GM18867 (cell line): ENCODE results near the gene HIGD1C.
"Not testable (repeated sequence)": the region's sequence is repeated elsewhere in the genome, so short reads cannot be mapped to it uniquely, and the experiment has no call there.

Experiments used
- ATAC-seq: cut with Tn5 transposase; IDR thresholded peaks from one replicate; pipeline ENCODE4 v1.9.1; 2021; ENCODE audit warnings: mild to moderate bottlenecking, moderate library complexity; ENCODE audit not compliant: unreplicated experiment

The HIGD1C gene

DNA sequence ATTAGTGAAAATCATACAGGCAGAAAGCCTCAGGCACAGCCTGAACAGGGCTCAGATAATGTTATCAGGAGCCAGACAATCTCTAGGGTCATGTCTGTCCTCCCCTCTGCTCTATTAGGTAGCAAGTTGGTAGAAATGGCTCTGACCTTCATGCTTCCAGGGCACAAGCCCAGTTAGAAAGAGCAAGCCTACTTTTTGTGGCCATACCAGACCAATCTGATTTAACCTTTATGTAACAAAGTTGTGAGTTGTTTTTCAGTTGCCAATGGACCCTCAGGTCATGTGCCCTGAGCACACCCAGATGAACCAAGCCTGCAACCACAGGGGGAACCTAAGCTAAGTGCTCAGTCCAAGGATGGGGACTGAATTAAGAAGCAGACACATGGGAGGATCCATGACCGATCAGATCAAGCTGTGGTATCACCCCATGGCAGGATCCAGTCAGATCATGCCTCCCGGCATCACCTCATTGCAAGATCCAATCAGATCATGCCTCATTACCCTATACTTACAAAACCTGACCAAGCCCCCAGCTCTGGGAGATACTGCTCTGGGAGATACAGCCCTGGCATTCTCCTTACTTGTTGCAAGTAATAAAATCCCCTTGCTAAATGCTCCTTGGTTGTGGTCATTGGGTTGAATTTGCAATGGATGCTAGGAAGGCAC, 18.8 kb upstream of the HIGD1C start:
- no peak for ATAC-seq

DNA sequence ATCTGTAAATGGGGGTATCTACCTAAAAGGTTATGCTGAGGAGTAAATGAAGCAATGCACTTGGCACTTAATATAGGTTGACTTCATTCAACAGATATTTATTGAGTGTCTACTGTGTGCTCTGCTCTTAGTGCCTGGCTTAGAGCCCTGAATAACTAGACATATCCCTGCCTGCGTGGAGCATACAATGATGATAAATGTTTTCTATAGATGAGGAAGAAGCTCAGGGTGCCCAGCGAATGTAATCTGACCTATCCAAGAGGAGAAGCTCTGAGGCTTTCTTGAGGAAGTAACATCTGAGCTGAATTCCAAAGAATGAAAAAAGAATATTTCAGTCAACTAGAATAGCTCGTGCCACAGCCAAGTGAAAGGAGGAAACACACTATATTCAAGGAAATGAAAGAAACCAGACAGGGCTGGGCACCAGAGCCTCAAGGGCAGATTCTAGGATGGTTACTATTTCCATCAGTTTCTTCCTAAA, 17.9 kb upstream of the HIGD1C start:
- no peak for ATAC-seq

GRCh38 chr12:50934981-50935807, 17.1 kb upstream of the HIGD1C start:
- no peak for ATAC-seq

GRCh38 chr12:50936821-50937530, 15.4 kb upstream of the HIGD1C start:
- no peak for ATAC-seq

GRCh38 chr12:50937653-50938052, 14.7 kb upstream of the HIGD1C start:
- ATAC-seq, result no peak

DNA sequence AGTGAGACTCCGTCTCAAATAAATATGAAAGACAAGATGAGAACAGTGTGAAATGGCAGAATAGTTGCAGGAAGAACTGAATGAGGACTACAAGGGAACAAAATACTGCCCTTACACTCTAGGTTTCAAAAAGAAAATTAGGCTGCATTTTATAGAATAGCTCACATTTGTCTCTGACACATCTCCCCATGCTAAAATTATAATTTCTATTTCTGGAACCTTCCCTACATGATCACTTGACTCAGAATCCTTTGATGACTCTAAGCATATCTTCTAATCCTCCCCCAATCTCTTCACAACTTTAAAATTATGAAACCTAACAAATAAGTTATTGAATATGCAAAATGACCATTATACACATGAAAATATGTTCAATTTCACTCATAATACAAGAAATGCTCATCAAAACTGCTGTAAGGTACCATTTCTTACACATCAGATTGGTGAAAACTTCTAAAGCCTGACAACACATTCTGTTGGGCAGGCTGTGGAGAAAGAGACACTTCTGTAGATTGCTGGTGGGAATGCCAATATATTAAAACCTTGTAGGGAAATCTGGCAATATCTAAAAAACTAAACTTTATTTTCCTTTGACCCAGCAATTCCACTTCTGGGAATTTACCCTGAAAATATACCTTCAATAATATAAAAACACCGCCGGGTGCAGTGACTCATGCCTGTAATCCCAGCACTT, 4.3 kb upstream of the HIGD1C start:
- no peak for ATAC-seq

DNA sequence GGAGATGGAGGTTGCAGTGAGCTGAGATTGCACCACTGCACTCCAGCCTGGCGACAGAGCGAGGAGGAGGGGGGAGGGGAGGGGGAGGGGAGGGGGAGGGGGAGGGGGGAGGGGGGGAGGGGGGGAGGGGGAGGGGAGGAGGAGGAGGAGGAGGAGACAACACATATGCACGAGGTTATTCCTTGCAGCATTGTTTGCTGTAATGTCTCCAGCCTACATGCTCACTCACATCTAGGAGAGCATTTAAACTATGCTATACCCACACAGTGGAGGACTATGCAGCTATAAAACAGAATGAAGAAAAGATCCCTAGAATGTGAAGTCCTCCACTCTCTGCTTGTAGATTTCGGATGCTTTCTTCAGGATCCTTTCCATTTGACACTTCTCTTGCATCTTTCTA, 3.5 kb upstream of the HIGD1C start:
- ATAC-seq, result no peak

- no peak for ATAC-seq
Observed at GRCh38 chr12:50949801-50950302, 2.5 kb upstream of the HIGD1C start.

DNA sequence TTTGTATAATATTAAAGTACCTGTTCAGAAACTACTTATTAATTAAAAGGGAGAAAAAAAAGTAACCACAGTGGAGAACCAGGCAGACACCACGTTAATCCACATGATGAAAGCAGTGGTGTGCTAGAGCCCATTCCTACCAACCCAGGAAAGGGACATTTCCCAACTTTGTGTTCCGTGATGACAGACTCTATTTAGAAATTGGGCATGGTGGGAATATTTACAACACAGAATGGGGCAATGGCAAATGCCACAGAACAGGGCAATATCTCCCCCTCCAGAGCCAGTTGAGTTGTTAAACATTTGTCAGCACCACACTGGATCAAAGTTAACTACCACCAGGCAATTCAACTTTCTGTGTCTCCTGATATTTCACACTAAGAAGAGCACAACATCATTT, 1.2 kb upstream of the HIGD1C start:
- no peak for ATAC-seq

GRCh38 chr12:50953047-50953446, 703 bp downstream of the HIGD1C start:
- ATAC-seq, result no peak

DNA sequence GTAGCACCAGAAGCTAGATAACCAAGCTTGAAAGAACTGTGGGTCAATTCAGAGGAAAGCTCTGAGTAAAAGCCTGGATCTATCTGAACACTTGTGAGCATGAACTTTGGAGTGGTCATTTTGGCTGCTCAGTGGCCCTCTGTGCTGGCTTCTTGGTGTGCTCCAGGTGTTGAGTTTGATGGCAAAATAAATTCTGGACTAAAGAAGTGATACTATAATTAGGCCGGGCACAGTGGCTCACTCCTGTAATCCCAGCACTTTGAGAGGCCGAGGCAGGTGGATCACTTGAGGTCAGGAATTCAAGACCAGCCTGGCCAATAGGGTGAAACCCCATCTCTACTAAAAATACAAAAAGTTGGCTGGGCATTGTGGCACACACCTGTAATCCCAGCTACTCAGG, 2.4 kb downstream of the HIGD1C start:
- ATAC-seq, result not testable (repeated sequence)

DNA sequence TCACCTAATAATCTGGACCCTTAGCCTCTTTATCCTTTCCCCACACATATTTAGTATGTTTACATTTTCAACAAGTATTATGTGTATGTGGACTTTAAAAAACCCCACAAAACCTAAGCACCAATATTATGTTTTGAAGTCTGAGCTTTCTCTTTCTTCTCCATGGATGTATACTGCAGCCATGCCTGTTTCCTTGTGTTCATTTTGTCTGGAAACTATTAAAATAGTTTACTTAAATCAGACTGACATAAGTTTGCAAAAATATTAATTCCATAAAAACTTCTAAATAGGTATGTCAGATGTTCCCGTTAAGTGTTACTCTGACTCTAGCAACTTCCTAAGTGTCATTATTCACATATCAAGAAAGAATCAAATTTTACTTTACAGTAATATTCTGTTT, 2.9 kb downstream of the HIGD1C start:
- ATAC-seq, result no peak

DNA sequence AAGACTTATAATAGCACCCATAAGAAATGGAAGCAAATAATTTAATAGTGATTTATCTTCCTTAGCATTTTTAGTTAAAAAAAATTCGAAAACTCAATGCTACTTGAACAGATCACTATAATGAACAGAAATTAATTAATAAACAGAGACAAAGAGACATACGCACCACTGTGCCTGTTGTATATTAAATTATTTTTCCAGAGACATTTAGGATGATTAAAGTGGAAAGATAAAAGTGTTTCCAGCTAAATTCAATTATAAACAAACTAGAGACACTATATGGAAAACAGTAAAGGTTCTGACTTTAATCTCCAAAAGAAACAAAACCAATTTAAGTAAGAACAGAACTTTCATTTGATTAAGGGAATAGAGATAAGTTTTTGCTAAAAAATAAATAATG, 3.4 kb downstream of the HIGD1C start:
- ATAC-seq, result no peak

GRCh38 chr12:50960130-50960529, 7.8 kb downstream of the HIGD1C start:
- no peak for ATAC-seq

DNA sequence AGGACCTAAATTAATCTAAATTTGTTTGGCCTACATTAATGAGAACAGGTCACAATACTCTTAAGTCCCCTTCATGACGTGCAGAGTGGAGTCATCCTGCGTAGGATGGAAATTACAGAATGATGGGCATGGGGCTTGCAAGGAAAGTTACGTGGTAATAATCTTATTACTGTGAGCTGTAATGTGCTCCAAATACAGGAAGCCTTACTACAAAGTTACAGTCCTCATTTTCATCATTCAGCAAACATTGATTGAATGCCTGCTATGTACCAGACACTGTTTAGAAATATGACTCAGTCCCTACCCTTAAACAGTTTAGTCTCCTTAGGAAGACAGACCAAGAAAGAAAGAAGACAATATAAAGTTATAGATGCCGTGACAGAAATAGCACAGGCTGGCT, 9.4 kb downstream of the HIGD1C start:
- ATAC-seq, result no peak

DNA sequence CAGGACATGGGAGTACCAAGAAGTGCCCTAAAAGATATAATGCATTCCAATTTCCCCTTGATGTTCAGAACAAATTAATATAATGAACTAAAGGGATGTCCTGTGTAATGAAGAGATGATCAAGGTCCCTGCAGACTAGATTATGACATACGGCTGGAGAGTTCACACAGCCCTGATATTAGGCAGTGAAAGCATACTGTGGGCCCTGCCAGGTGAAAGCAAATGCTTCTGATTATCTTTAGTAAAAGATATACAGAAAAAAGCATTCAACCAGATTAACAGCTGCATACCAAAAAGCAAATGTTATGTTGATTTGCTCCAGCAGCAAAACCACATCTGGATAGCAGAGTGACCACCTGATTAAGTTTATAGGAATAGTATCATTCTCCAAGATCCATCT, 12.1 kb downstream of the HIGD1C start:
- ATAC-seq, result no peak

DNA sequence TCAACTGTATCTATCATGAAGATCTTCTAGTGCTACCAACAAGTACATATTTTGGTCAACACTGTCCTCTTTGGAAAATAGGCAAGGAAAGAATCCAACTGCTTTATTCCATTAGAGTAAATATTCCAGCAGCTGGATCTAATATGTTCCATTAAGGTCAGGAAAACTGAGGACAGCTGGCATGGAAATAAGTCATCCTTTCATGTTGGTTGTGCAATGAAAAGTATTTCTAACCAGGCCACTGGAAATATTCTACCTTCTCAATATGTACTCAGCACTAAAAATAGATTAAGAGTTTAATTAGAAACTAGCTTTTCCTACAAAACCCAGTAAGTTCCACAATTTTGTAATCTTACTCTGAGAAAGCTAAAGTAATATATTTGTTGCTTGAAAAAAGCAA, 19.6 kb downstream of the HIGD1C start:
- ATAC-seq, result no peak

DNA sequence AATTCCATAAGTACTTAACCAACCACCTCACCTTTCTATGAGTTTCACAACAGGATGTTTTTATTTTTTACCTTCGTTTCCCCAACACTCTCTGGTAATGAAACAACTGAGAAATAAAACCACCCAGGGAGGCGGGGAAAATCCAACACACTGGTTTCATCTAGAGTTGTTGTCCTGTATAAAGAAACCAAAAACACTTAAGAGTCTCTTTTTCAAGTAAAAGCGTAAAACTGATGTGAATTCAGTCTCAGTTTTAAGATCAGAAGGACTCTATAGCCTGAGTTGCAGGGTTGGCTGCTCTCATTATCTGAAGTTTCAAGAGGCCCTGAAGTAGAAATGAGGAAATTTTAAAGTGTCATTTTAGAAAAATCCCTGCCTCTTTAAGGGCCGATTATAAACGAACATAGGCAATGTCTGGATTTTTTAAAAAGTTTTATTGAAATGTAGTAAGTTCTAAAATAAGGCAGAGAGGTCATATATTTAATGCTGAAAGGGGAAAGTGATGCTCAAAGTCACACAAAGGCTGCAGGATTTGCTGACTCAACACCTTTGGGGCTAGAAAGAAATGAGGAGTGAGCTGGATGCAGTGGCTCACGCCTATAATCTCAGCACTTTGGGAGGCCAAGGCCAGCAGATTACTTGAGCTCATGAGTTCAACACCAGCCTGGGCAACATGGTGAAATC, 27.2 kb downstream of the HIGD1C start:
- no peak for ATAC-seq

GRCh38 chr12:50980545-50980944, 28.2 kb downstream of the HIGD1C start:
- no peak for ATAC-seq
